ENCODE data around the gene HRH1.

DNA sequence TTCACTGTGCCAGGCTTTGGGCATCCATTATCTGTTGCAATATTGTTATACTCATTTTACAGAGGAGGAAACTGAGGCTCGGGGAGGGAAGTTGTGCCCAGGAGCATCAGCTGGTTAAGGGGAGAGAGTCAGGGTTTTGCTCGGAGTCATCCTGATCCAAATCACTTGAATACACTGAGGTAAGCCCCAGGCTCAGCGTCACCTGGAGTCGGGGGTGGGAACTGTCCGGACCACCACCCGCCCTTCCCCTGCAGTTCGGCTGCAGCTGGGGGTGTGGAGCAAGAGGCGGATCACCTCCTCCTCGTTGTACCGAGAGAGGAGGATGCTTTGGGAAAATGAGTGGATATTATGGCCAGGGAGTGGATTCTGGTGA is 646 bp downstream of the HRH1 start:
- TF ChIP-seq, protein P1, sequence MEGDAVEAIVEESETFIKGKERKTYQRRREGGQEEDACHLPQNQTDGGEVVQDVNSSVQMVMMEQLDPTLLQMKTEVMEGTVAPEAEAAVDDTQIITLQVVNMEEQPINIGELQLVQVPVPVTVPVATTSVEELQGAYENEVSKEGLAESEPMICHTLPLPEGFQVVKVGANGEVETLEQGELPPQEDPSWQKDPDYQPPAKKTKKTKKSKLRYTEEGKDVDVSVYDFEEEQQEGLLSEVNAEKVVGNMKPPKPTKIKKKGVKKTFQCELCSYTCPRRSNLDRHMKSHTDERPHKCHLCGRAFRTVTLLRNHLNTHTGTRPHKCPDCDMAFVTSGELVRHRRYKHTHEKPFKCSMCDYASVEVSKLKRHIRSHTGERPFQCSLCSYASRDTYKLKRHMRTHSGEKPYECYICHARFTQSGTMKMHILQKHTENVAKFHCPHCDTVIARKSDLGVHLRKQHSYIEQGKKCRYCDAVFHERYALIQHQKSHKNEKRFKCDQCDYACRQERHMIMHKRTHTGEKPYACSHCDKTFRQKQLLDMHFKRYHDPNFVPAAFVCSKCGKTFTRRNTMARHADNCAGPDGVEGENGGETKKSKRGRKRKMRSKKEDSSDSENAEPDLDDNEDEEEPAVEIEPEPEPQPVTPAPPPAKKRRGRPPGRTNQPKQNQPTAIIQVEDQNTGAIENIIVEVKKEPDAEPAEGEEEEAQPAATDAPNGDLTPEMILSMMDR (IDR thresholded peaks at IDR 0.05): no peak
- TF ChIP-seq POLR2A (IDR thresholded peaks at IDR 0.05; ENCODE audit: low read depth): no peak

Data from esophagus muscularis mucosa (tissue), 3 donors.